Stimulated activated CD4-positive, alpha-beta T cell treated with anti-CD3 and anti-CD28 coated beads, Interleukin-12 subunit alpha, Interleukin-12 subunit beta, amount 100 ng/mL, for 4 hours (primary cell): ENCODE measurements around the gene ASB6.

Source experiments
- DNase-seq: peaks from one replicate; pipeline ENCODE4 v3.0.0-alpha.2; 2020

The ASB6 gene

GRCh38 chr9:129641750-129642585 lies at the start of gene ASB6:
Gene ASB6 (minus strand): TSS chr9:129642151. CDS start chr9:129641999, 152 bp downstream.
- peak; percentile 98 for DNase-seq

GRCh38 chr9:129688285-129689043 lies 46.5 kb upstream of the ASB6 start:
- DNase-seq = no peak

GRCh38 chr9:129687391-129687790 lies 45.4 kb upstream of the ASB6 start:
- DNase-seq = no peak

- DNase-seq = no peak
These were observed 44.8 kb upstream of the ASB6 start for GRCh38 chr9:129686736-129687135.

GRCh38 chr9:129685933-129686259 lies 43.9 kb upstream of the ASB6 start:
- no peak for DNase-seq

GRCh38 chr9:129685220-129685932 lies 43.4 kb upstream of the ASB6 start:
- no peak for DNase-seq

- no peak for DNase-seq
These were observed 40.4 kb upstream of the ASB6 start for GRCh38 chr9:129682381-129682780.

- DNase-seq = no peak
These were observed 40.0 kb upstream of the ASB6 start for GRCh38 chr9:129681924-129682323.

- no peak for DNase-seq
These were observed 37.6 kb upstream of the ASB6 start for GRCh38 chr9:129679537-129679936.

GRCh38 chr9:129678844-129679243 lies 36.9 kb upstream of the ASB6 start:
- DNase-seq = no peak

- no peak for DNase-seq
These were observed 35.5 kb upstream of the ASB6 start for GRCh38 chr9:129677456-129677855.

- DNase-seq = no peak
These were observed 35.0 kb upstream of the ASB6 start for GRCh38 chr9:129676975-129677374.

- no peak for DNase-seq
These were observed 34.3 kb upstream of the ASB6 start for GRCh38 chr9:129676287-129676686.

- no peak for DNase-seq
These were observed 33.7 kb upstream of the ASB6 start for GRCh38 chr9:129675620-129676019.

GRCh38 chr9:129674229-129674628 lies 32.3 kb upstream of the ASB6 start:
- no peak for DNase-seq

- no peak for DNase-seq
These were observed 31.7 kb upstream of the ASB6 start for GRCh38 chr9:129673602-129674001.

- no peak for DNase-seq
These were observed 30.8 kb upstream of the ASB6 start for GRCh38 chr9:129672702-129673101.

- no peak for DNase-seq
These were observed 29.6 kb upstream of the ASB6 start for GRCh38 chr9:129671519-129671918.

- DNase-seq = no peak
These were observed 29.1 kb upstream of the ASB6 start for GRCh38 chr9:129671065-129671464.

GRCh38 chr9:129669946-129670345 lies 28.0 kb upstream of the ASB6 start:
- no peak for DNase-seq

GRCh38 chr9:129669141-129669718 lies 27.3 kb upstream of the ASB6 start:
- DNase-seq = no peak

- no peak for DNase-seq
These were observed 25.9 kb upstream of the ASB6 start for GRCh38 chr9:129667850-129668249.

GRCh38 chr9:129667378-129667777 lies 25.4 kb upstream of the ASB6 start:
- DNase-seq = no peak
